Hematopoietic multipotent progenitor cell treated with erythropoietin and hydrocortisone succinate and interleukin-3 and kit ligand, for 15 days (in vitro differentiated cells): ENCODE data around the gene GP1BA.

Source experiments
- DNase-seq: peaks from one replicate; pipeline ENCODE4 v3.0.0-alpha.2; 2015; ENCODE audit warnings: low spot score

Gene GP1BA

DNA sequence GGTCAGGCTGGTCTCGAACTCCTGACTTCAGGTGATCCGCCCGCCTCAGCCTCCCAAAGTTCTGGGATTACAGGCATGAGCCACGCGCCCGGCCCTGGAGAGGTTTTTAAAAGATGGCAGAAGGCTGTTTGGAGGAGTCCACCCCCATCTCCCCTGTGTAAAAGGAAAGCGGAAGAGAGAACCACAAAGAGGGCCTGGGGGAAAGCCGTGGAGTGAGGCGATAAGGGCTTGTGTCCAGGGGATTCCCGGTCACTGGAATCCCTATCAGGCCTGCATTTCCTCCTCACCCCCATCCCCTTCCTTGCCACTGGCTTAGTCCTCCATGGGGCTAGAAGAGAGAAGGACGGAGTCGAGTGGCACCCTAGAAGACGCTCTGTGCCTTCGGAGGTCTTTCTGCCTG, at the start of gene GP1BA:
TSS of gene GP1BA (plus strand) at position 315 of the 400 bp plus-strand sequence. CDS start 328 bp downstream, outside the sequence.
- no peak for DNase-seq

DNA sequence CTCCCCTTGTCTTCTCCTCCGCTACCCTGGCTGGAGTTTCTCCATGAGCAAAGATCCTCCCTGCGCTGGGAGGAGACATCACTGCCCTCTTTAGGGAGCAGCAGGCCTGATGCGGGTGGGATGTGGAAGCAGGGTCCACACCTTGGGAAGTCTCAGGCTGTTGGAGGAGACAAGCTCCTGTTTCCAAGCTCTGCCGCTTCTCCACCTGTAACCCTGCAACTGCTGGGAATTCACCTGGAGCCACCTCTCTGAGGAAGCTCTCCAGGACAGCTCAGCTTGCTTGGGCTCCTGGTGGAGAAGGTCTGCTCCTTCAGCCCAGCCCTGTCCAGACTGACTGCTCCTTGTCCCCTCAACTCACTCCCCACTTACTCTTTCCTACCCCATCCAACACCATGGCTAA, 47.6 kb upstream of the GP1BA start:
- DNase-seq: no peak

DNA sequence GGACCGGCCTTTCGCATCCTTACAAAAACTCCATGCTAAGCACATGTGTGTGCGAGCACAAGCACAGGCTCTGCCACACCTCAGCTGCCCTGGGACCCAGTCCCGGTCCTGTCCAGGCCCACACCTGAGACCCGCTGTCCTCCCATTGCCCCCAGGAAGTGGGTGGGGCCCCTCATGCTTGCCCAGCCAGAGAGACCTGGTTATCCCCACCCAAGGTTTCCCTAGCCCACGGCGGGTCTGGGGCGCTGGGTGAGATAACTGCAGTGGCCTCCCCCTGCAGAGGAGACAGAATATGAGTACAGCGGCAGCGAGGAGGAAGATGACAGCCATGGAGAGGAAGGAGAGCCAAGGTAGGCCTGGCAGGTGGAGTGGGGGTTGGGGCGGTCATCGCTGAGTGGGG, 45.2 kb upstream of the GP1BA start:
- DNase-seq: no peak

DNA sequence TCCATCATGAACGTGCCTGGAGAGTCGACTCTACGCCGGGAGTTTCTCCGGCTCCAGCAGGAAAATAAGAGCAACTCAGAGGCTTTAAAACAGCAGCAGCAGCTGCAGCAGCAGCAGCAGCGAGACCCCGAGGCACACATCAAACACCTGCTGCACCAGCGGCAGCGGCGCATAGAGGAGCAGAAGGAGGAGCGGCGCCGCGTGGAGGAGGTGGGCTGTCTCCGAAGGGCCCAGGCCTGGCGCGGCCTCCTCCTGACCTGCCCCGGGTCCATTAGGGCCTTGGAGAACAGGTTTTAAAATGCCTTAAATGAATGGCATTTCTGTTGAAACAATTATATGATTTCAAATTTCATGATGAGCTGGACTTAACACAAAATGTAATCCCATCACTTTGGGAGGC, 44.5 kb upstream of the GP1BA start:
- DNase-seq: no peak

DNA sequence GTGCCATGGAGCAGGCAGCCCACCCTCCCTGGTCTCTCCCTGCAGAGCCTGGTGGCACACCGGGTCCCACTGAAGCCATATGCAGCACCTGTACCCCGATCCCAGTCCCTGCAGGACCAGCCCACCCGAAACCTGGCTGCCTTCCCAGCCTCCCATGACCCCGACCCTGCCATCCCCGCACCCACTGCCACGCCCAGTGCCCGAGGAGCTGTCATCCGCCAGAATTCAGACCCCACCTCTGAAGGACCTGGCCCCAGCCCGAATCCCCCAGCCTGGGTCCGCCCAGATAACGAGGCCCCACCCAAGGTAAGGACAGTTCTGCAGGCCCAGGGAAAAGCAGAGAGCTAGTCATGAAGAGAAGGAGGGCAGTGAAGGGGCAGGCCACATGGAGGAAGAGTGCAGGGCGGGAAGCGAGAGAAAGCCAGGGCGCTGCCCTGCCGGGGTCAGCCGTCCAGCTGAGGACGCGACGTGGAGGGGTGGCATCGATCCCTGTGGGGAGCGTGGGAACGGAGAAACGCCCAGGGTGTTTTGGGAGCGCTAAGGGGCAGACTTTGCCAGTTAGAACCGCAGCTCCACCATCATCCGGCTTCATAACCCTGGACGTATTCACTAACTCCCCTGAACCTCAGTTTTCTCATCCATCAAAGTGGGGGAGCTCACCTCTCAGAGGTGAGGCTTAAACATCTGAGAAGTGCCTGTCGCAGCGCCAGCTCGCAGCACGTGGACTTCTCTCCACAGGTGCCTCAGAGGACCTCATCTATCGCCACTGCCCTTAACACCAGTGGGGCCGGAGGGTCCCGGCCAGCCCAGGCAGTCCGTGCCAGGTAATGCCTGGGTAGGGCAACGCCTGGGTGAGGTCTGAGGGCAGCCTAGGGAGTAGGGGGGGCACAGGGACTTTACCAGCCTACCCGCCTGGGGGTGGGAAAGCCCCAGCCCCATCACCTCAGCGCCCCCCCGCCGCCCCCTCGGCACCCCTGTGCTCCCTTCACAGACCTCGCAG, 40.4 kb upstream of the GP1BA start:
- DNase-seq: peak; percentile 72

DNA sequence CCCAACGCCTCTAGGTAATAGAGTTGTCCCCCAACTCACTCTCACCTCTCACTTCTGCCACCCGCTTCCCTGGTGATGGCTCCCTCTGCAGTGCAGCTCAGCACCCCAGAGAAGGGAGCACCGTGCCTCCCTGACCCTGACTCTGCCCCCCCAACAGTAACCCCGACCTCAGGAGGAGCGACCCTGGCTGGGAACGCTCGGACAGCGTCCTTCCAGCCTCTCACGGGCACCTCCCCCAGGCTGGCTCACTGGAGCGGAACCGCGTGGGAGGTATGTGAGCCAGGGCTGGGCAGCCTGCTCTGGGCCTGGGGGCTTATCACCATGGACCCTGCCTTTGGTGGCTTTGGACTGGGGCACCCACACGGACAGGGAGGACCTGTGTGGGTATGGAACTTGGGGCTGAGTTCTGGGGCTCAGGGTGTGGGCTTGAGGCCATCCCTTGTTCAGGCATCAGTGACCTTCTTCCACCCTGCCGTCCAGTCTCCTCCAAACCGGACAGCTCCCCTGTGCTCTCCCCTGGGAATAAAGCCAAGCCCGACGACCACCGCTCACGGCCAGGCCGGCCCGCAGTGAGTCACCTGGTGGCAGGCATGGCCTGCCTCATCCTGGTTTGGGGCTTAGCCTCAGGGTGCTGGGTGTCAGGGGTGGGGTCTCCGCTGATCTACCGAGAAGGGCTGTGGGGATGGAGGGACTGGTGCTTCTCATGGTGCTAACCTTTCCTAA, 39.4 kb upstream of the GP1BA start:
- DNase-seq: no peak

DNA sequence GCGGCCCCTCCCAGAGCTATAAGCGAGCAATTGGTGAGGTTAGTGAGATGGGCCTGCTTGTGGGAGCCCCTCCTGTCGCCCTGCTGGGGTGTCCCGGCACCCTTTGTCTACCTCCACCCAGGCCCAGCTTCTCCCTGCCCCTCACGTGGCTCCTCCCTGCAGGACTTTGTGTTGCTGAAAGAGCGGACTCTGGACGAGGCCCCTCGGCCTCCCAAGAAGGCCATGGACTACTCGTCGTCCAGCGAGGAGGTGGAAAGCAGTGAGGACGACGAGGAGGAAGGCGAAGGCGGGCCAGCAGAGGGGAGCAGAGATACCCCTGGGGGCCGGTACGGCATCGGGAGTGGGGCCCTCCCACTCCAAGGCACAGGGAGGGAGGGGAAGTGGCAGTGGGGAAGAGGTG, 38.8 kb upstream of the GP1BA start:
- no peak for DNase-seq

DNA sequence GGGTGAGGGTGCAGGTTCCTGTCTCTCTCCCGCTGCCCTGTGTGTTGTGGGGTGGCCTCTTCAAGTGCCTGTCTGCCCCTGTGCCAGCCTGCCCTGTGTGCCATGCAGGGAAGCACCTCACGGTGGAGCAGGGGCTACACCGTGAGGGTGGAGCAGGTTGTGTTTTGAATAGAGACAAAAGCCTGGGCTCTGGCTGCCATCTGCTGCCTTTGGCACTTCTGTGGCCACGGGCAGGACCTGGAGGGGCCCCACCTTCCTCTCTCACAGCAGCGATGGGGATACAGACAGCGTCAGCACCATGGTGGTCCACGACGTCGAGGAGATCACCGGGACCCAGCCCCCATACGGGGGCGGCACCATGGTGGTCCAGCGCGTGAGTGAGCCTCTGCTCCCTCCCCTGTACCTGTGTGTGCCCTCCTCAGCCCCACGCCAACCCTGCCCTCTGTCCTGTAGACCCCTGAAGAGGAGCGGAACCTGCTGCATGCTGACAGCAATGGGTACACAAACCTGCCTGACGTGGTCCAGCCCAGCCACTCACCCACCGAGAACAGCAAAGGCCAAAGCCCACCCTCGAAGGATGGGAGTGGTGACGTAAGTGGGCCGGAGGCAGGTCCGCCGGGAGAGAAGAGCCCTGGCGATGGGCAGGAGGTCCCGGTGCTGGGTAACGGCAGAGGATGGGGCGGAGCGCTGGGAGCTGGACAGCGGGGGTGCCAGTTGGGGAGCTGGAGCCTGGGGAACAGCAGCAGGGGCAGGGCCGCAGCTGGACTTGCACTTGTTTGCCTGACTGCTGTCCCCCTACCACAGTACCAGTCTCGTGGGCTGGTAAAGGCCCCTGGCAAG, 38.1 kb upstream of the GP1BA start:
- DNase-seq: no peak

DNA sequence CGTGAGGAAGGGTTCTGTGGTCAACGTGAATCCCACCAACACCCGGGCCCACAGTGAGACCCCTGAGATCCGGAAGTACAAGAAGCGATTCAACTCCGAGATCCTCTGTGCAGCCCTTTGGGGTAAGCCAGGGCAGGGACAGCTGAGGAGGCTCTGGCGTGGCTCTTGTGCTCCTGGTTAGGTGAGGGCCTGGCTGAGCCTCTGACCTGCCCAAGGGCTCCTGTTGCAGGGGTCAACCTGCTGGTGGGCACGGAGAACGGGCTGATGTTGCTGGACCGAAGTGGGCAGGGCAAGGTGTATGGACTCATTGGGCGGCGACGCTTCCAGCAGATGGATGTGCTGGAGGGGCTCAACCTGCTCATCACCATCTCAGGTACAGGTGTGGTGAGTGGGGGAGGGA, 37.0 kb upstream of the GP1BA start:
- DNase-seq: no peak

DNA sequence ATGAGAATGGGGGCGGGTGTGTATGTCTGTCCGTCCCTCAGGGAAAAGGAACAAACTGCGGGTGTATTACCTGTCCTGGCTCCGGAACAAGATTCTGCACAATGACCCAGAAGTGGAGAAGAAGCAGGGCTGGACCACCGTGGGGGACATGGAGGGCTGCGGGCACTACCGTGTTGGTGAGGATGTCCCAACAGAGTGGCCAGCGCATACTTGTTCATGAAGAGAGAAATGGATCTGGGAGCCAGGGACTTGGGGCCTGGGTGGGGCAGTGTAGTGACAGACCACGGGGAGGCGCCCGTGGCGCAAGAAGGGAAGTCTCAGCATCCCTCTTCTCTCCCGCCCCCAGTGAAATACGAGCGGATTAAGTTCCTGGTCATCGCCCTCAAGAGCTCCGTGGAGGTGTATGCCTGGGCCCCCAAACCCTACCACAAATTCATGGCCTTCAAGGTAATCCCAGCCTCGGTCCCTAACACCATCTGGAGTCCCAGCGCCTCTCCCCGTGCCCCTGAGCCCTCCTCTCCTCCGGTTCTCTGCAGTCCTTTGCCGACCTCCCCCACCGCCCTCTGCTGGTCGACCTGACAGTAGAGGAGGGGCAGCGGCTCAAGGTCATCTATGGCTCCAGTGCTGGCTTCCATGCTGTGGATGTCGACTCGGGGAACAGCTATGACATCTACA, 36.3 kb upstream of the GP1BA start:
- no peak for DNase-seq

DNA sequence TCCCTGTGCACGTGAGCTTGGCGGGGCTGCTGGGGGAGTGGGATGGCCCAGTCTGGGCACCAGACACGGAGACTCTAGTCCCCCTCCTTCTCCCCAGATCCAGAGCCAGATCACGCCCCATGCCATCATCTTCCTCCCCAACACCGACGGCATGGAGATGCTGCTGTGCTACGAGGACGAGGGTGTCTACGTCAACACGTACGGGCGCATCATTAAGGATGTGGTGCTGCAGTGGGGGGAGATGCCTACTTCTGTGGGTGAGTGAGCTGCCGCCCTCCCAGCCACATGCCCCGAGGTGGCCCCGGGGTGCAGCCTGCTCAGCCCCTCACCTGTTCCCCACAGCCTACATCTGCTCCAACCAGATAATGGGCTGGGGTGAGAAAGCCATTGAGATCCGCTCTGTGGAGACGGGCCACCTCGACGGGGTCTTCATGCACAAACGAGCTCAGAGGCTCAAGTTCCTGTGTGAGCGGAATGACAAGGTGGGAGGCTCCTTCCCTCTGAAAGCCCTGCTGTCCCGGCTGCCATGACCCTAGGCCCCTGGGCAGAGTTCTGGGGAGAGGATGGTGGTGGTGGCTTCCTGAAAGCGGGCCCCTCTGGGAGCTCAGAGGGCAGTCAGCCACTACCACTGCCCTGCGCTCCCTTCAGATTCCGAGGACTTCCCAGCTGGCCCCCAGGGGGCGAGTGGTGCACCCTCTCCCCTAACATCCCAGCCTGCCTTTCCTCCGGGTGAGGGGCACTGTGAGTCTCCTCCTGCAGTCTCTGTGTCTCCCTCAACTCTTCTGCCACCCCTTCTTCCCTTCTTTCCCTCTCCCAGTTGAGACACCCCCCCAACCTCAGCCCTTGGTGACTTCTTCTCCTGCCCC, 35.5 kb upstream of the GP1BA start:
- DNase-seq: no peak

DNA sequence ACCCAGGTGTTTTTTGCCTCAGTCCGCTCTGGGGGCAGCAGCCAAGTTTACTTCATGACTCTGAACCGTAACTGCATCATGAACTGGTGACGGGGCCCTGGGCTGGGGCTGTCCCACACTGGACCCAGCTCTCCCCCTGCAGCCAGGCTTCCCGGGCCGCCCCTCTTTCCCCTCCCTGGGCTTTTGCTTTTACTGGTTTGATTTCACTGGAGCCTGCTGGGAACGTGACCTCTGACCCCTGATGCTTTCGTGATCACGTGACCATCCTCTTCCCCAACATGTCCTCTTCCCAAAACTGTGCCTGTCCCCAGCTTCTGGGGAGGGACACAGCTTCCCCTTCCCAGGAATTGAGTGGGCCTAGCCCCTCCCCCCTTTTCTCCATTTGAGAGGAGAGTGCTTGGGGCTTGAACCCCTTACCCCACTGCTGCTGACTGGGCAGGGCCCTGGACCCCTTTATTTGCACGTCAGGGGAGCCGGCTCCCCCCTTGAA, 34.8 kb upstream of the GP1BA start:
- no peak for DNase-seq

DNA sequence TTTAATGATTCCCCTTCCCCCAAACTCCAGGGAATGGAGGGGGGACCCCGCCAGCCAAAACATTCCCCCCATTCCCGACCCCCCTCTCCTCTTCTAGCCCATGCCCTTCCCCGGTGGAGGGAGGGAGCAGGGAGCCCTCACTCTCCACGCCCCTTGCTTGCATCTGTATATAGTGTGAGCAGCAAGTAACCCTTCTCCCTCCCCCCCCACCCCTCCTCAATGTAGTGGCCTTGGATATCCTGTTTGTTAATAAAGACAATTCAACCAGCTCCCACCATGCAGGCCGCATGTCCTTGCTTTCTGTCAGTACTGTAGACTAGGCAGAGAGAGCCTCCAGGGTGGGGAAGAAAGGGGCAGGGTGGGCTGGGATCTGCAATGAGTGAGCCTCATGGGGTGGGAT, 34.3 kb upstream of the GP1BA start:
- DNase-seq: no peak

DNA sequence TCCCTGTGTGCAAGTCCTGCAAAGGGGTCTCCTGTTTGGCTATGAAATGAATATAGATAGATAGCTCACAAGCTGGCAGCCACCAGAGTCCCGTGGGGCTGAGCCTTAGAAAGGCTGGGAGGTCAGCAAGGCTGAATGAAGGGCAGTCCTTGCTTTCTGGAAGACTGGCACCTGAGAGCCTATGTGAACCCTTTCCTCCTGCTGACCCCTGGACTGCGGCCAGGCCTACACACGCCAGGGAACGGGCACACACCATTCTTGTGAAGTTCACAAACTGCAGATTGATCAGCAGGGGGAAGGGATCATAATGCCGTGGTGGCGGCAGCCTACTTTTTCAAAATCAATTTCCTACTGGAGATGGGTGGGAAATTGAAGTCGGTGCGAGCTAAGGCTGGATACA, 33.7 kb upstream of the GP1BA start:
- DNase-seq: no peak

DNA sequence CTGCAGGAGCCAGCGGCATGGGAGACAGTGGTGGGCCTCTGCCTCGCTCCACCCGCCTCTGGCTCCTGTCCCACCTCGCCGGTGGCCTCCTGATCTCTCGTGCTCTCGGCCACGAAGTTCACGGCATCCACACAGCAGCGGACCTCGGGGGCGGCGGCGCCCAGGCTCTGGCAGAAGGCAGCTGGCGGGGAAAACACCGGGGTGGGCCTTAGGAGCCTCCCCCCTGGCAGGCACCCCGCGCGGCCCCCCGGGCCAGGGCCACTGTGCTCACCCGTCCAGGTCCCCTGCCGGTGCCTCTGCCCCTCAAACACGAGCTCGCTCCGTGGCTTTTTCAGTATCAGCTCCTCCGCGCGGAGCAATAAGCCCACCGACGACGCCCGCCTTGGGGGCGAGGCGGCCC, 33.1 kb upstream of the GP1BA start:
- DNase-seq: no peak

DNA sequence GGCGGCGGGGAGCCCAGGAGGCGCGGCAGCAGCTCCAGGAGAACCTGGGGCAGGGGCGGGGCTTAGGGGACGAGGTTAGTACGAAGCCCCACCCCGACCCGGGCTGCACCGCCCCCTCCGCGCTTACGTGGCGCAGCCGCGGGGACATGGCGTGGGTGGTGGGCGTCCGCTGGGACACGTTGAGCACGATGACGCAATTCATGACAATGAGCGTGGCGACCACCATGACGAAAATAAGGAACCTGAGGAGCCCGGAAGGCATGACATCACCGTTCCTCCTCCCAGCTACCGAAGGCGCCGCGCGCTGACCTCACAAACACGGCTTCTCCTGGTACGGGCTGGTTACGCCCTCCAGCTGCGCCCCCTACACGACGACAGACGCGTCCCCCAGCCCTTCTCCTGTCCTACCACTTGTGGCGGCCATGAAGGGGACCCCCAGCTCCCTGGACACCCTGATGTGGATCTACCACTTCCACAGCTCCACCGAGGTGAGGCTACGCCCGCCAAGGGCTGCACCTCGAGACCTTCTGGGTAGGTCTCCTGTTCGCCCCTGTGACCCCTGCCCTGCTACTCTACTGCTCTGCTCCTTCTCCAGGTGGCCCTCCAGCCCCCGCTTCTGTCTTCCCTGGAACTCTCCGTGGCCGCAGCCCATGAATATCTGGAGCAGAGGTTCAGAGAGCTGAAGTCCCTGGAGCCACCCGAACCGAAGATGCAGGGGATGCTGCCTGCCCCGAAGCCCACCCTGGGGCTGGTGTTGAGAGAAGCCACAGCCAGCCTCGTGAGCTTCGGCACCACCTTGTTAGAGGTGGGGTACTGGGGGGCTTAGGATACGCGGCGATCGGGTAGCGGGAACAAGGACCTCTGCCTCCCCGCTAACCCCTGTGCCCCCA, 32.5 kb upstream of the GP1BA start, which contains the start of gene C17orf107:
TSS of gene C17orf107 (plus strand) at position 196 of the 890 bp plus-strand sequence. CDS start at position 423, 227 bp downstream.
- DNase-seq: peak; percentile 82

DNA sequence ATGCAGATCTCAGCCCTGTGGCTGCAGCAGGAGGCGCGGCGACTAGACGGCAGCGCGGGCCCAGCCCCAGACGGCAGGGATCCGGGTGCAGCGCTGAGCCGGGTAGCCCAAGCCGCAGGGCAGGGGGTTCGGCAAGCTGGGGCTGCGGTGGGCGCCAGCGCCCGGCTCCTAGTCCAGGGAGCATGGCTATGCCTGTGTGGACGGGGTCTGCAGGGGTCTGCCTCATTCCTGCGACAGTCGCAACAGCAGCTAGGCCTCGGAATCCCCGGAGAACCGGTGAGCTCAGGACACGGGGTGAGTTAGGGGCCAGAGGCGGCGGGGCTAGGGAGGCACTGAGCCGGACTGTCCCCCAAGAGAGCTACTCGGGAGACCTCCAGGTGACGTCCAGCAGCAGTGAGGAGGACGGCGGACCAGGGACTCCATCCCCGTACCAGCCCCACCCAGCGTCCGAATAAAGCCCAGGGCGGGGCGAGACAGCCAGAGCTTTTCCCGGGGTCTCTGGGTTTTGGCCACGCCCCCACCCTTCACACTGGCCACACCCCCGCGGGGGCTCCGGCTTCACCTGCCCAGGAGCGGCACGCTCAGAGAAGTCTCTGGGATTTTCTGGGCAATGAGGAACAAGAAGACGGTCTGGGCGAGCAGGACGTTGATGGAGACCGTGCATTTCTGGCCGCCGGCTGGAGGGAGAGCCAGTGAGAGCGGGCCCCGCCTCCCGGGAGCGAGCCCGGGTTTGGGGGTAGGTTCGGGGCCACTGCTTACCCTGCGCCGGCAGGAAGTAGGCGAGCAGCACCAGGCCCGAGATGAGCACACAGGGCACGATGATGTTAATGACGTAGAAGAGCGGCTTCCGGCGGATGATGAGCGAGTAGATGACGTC, 31.6 kb upstream of the GP1BA start:
- DNase-seq: peak; percentile 31

DNA sequence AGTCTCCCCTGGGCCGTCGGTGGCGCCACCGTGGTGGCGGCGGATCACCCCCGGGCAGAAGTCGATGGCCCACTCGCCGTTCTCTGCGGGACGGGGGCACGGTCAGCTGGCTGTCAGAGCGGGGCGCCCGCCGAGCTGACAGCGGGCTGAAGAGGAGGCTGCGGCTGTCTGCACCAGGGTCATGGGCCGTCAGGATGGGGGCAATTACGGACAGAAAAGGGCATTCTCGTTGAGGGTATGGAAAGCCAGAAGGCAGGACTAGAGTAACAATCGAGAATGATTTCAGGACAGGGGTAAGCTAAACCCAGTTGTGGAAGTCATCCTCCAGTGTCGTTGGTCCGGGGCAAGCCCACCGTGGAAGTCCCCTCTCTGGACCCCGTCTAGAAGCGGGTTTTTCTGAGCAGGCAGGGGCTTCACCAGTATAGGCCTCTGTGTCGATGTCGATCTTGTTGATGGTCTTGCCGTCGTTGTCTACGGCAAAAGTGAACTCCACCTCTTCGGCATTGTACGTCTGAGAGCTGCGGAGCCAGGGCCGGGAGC, 30.9 kb upstream of the GP1BA start:
- DNase-seq: no peak
